Stimulated activated memory B cell treated with anti-CD40 and anti-IgM and Interleukin-4, amounts not matched to agents 10 μg/mL and 1 μg/mL and 100 μg/mL, for 72 hours (primary cell): ENCODE data around the gene BABAM2.
"Not testable (repeated sequence)": the region's sequence is repeated elsewhere in the genome, so short reads cannot be mapped to it uniquely, and the experiment has no call there.

ENCODE experiments used
- ATAC-seq: fragments of 150-1000 bp; cut with Tn5 transposase; 2 replicates; pipeline ENCODE4 v1.10.0; 2021
- H3K27ac Mint-ChIP-seq: one replicate; pipeline ENCODE4 v1.8.0; 2022; ENCODE audit warnings: mild to moderate bottlenecking, mixed read lengths
- H3K27me3 Mint-ChIP-seq: one replicate; pipeline ENCODE4 v1.8.0; 2022; ENCODE audit warnings: mixed read lengths
- H3K36me3 Mint-ChIP-seq: one replicate; pipeline ENCODE4 v1.8.0; 2022; ENCODE audit warnings: mixed read lengths
- H3K4me1 Mint-ChIP-seq: one replicate; pipeline ENCODE4 v1.8.0; 2022; ENCODE audit warnings: mixed read lengths
- H3K4me3 Mint-ChIP-seq: one replicate; pipeline ENCODE4 v1.8.0; 2022; ENCODE audit warnings: mild to moderate bottlenecking, moderate library complexity, mixed read lengths
- H3K9me3 Mint-ChIP-seq: one replicate; pipeline ENCODE4 v1.8.0; 2022; ENCODE audit warnings: mixed read lengths

The BABAM2 gene

DNA sequence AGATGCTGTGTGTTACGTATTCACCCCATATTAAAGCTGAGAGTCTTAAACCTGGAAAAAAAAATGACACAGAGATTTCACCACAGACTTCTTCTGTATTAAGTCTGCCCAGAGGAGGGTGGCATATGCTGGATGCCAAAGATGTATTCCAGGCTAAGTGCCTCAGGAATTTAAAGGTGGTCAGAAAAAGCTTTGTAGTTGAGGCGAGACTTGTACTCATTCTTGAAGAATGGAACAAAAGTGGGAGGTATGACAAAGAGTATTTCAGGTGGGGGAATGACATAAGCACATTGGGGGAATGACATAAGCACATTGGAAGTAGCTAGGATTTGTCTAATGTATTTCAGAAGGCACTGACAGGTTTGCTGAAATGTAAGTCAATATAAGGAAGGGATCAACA is 98.6 kb downstream of the BABAM2 start:
- H3K36me3 Mint-ChIP-seq, result peaks cover 45% of the 10 kb centered on the region
- ATAC-seq, result no peak
- no peaks in the 10 kb centered on the region for H3K9me3 Mint-ChIP-seq
- H3K27me3 Mint-ChIP-seq, result no peaks in the 10 kb centered on the region
- H3K4me3 Mint-ChIP-seq, result no peak overlapping the region
- no peak overlapping the region for H3K27ac Mint-ChIP-seq
- H3K4me1 Mint-ChIP-seq, result no peaks in the 10 kb centered on the region

DNA sequence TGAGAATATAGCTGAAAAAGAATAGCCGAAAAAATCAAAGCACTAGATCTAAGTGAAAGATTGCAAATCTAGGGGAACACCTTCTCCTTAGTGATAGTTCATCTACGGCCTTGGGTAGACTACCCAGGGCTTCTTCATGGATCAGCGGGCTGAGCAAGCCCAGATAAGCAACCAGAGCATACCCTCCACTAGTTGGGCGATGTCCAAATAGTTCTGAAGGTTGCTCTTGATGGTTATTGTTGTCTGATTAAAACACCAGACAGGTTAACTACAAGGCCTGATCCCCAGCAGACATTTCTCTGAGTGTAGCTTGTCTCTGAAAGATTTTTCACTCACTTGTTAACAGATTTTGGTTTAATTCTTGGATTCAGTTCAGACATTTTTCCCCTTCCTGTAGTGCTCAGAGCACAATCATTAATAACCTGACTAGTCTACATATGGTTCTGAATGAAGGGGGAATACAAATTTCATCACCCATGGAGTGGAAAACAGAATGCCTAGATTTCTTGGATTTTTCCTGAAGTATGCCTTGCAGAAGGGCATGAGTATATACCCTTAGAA is 99.6 kb downstream of the BABAM2 start:
- H3K27me3 Mint-ChIP-seq, result no peaks in the 10 kb centered on the region
- peaks cover 51% of the 10 kb centered on the region for H3K36me3 Mint-ChIP-seq
- no peak for ATAC-seq
- no peak overlapping the region for H3K4me3 Mint-ChIP-seq
- H3K9me3 Mint-ChIP-seq, result peaks cover 5% of the 10 kb centered on the region
- no peak overlapping the region for H3K27ac Mint-ChIP-seq
- no peaks in the 10 kb centered on the region for H3K4me1 Mint-ChIP-seq

DNA sequence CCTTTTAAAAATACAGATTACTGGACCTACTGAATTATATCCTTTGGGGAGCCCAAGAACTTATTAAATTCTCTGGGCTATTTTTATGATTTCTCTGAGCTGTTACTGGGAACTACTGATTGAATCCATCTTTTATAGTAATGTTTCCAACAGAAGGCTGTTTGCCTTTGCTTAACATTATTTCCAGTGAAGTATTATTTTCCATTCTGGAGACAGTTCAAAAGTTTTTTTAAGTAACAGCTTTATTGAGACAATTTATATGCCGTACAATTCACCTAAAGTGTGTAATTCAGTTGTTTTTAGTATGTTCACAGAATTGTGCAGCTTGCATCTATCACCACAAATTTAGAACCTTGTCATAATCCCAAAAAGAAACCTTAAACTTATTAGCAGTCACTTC is 100.6 kb downstream of the BABAM2 start:
- peaks cover 61% of the 10 kb centered on the region for H3K36me3 Mint-ChIP-seq
- no peak for ATAC-seq
- H3K9me3 Mint-ChIP-seq, result peaks cover 5% of the 10 kb centered on the region
- H3K27me3 Mint-ChIP-seq, result no peaks in the 10 kb centered on the region
- no peak overlapping the region for H3K4me3 Mint-ChIP-seq
- no peaks in the 10 kb centered on the region for H3K4me1 Mint-ChIP-seq
- H3K27ac Mint-ChIP-seq, result no peak overlapping the region

DNA sequence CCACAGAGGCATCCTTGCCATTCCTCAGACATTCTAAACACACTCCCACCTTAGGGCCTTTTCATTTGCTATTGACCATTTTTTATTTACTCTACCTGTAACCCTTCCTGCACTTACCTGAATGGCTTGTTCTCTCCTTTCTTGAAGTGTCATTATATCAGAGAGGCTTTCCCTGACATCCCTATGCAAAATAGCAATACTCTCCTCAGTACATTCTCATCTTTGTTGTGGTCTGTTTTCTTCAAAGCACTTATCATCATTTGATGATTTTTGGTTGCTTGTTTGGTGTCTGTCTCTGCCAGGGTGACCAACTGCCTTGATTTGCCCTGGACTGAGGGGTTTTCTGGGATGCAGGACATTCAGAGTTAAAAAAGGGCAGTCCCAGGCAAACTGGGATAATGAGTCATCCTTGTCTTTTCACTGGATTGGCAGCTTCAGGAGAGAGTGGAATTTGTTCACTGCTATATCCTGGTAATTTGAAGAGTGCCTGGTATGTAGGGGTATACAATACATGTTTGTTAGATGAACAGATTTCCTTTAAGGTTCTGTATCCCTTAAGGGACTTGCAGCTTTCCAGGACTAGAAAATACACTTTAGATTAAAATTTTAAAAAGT is 102.4 kb downstream of the BABAM2 start:
- no peak overlapping the region for H3K4me3 Mint-ChIP-seq
- no peak overlapping the region for H3K27ac Mint-ChIP-seq
- peaks cover 5% of the 10 kb centered on the region for H3K9me3 Mint-ChIP-seq
- H3K36me3 Mint-ChIP-seq, result peaks cover 67% of the 10 kb centered on the region
- H3K4me1 Mint-ChIP-seq, result no peaks in the 10 kb centered on the region
- no peaks in the 10 kb centered on the region for H3K27me3 Mint-ChIP-seq
- no peak for ATAC-seq

DNA sequence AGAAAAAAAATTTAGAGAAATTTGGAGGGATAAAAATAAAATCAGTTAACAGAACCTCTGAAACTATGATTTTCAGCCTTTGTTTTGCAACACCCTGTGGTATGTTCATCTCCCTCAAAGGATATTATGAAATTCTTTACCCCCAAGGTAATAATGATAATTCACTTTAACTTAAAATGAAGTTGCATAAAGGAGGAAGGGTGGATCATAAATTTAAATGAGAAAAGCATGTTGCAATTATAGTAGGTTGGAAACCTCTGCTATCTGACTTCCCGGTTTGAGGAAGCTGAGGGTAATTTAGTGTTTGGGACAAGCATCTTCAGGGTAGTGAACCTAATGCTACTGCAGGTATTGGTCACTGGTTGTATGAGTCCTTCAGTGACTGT is 102.9 kb downstream of the BABAM2 start:
- Mint-ChIP-seq H3K27ac (no peak overlapping the region), H3K4me3 (no peak overlapping the region), H3K4me1 (no peaks in the 10 kb centered on the region), H3K27me3 (no peaks in the 10 kb centered on the region), H3K36me3 (peaks cover 62% of the 10 kb centered on the region), H3K9me3 (peaks cover 5% of the 10 kb centered on the region)
- no peak for ATAC-seq

DNA sequence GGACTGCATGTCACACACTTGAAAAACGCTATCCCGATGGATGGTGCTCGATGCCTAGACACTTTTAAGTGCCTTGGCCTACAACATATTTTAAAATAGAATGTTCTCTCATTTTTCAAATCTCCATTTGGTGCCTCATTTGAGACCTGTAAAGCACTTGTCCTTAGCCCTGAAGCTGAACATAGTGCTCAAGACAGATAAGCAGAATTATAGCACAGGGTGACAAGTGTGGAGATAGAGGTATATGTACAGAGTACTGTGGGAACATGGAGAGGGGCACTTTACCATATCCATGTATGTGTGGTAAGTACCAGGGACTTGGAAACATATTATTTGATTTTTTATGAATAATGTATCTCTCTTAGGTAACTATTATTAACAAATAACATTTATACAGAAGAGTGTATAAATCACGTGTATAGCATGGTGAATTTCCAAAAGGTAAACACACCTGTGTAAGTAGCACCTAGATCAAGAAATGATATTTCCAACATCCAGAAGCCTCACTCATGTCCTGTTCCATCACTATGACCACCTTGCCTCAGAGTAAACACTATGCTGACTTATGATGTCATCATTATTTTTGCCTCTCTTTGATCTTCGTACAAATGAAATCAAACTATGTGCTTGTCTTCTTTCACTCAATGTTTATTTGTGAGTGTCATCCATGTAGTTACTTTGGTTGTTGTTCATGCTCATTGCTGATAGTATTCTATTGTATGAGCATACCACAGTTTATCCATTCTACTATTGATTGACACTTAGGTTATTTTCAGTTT is 103.6 kb downstream of the BABAM2 start:
- Mint-ChIP-seq H3K36me3 (peaks cover 58% of the 10 kb centered on the region), H3K4me1 (no peaks in the 10 kb centered on the region), H3K27me3 (no peaks in the 10 kb centered on the region), H3K9me3 (peaks cover 5% of the 10 kb centered on the region), H3K4me3 (no peak overlapping the region), H3K27ac (no peak overlapping the region)
- no peak for ATAC-seq

DNA sequence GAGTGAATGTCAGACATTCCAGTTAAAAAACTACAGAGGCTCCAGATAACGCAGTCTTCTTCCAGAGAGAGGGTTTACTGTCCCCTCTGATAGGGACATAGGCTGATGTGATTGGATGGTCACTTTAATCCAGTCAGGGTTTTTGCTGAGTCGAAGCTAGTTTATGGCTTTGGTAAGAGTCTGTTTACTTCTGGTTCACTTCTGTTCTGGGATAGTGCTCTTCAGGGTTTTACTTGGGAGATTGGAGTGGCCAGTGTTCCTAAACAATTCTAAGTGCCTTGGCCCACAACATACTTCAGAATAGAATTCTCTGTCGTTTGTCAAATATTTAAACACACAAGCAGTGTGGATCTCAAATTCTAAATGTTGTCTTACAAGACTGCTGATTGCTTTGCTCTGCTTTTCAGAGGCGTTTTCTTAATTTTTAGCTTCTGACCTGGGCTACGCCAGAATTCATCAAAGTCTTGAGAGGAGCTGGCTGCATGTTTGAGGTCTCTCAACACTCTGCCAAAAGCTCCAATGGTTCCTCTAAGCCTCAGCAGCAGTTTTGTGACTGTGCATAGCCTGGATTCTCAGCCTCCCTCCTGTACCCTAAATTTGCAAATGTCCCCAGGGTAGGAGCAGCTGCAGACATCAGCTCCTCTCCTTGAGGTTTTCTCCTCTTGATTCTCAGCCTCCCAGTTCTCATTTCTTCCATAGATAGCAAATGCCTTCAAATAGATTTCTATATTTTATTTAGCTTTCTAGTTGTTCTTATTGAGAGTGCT is 105.8 kb downstream of the BABAM2 start:
- H3K4me3 Mint-ChIP-seq, result no peak overlapping the region
- no peak overlapping the region for H3K27ac Mint-ChIP-seq
- peaks cover 51% of the 10 kb centered on the region for H3K36me3 Mint-ChIP-seq
- no peaks in the 10 kb centered on the region for H3K4me1 Mint-ChIP-seq
- no peaks in the 10 kb centered on the region for H3K27me3 Mint-ChIP-seq
- H3K9me3 Mint-ChIP-seq, result peaks cover 5% of the 10 kb centered on the region
- ATAC-seq, result no peak

DNA sequence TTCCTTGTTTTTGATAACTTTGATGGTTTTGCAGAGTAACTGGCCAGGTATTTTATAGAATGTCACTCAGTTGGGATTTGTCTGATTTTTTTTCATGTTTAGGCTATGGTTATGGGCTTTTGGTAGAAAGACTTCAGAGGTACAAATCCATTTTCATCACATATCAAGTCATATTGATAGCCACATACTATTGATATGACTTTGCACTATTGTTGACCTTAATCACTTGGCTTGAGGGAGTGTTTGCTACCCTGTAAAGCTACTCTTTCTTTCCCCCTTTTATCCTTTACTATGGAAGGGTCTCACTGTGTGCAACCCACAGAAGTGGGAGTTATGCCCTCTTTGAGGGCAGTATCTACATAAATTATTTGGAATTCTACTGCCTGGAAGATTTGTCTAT is 109.8 kb downstream of the BABAM2 start:
- Mint-ChIP-seq H3K27me3 (no peaks in the 10 kb centered on the region), H3K9me3 (no peaks in the 10 kb centered on the region), H3K4me3 (no peak overlapping the region), H3K27ac (no peak overlapping the region), H3K4me1 (peaks cover 9% of the 10 kb centered on the region), H3K36me3 (peaks cover 39% of the 10 kb centered on the region)
- ATAC-seq, result no peak

DNA sequence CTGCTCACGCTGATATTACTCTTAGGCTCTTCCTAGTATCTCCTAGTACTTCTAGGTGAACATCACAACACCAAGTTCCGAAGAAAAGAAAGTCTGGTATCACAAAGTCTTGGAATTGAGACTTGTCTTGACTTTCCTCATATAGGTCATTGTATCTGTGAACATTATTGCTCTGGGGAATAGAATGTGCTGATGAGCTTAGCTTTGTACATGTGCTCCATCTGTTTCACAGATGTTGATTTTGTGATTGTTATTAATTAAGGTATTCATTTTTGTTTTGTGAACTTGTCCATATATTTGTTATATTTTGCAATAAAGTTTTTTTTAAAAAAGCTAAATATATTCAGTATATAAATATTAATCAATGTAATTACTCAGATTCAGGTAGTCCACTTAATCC is 111.7 kb downstream of the BABAM2 start:
- Mint-ChIP-seq H3K9me3 (no peaks in the 10 kb centered on the region), H3K4me3 (no peak overlapping the region), H3K4me1 (peaks cover 9% of the 10 kb centered on the region), H3K27me3 (no peaks in the 10 kb centered on the region), H3K27ac (no peak overlapping the region), H3K36me3 (peaks cover 25% of the 10 kb centered on the region)
- ATAC-seq, result no peak

DNA sequence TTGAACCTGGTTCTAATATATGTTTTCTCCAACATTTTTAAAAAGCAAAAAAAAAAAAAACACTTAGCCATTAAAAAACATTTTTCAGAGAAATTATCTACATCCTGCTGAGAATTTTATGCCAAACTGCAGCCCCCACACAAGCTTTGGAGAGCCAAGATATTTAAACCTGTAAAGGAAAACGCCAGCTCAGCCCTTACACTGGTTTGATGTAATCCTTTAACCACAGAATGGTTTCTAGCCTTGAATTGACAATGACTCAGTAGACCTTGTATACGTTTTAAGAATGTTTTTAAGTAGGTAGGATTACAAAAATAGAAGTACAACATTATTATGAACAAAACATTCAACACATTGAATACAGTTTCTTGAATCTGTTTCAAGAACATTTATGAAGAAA is 113.6 kb downstream of the BABAM2 start:
- Mint-ChIP-seq H3K9me3 (no peaks in the 10 kb centered on the region), H3K27ac (no peak overlapping the region), H3K4me1 (peaks cover 9% of the 10 kb centered on the region), H3K36me3 (peaks cover 25% of the 10 kb centered on the region), H3K27me3 (no peaks in the 10 kb centered on the region), H3K4me3 (no peak overlapping the region)
- no peak for ATAC-seq

DNA sequence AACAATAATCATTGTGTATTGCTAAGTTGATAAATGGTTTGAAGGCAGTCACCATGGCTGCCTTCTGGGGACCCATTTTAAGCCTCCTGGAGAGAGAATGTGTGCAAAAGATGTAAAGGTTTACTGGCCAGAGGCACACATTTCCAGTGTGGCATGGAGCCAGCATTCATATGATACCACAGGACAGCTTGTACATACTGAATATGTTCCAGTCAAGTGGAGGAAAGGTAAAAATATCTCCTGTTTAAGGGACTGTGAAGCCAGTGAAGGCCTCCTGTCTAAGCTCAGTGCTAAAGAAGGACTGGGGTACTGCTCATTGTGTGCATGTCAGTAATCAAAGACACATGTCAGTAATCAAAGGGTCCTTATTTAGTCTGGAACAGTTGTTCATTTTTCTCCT is 119.2 kb downstream of the BABAM2 start:
- Mint-ChIP-seq H3K9me3 (no peaks in the 10 kb centered on the region), H3K4me3 (no peak overlapping the region), H3K27me3 (no peaks in the 10 kb centered on the region), H3K27ac (no peak overlapping the region), H3K36me3 (peaks cover 4% of the 10 kb centered on the region), H3K4me1 (no peaks in the 10 kb centered on the region)
- no peak for ATAC-seq

DNA sequence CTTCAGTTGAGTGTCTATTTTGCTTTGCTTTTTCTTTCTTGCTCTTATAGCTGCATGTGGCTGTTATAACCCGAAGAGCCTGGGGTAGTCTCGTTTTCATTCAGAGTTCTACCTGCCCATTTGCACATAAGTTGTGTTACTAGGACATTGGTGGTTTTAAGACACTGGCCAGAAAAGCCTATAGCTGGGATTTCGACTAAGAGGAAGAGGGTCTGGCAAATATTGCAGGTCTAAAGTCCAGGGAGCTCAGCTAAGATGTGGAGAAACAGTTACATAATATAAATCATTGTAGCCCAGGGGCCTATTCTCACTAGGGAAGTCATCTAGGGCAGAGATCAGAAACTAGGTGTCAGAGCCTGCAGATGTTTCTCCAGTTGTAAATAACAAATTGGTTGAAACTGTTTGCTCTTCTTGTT is 120.8 kb downstream of the BABAM2 start:
- Mint-ChIP-seq H3K27ac (no peak overlapping the region), H3K4me3 (no peak overlapping the region), H3K36me3 (peaks cover 14% of the 10 kb centered on the region), H3K4me1 (no peaks in the 10 kb centered on the region), H3K27me3 (no peaks in the 10 kb centered on the region), H3K9me3 (peaks cover 2% of the 10 kb centered on the region)
- no peak for ATAC-seq

DNA sequence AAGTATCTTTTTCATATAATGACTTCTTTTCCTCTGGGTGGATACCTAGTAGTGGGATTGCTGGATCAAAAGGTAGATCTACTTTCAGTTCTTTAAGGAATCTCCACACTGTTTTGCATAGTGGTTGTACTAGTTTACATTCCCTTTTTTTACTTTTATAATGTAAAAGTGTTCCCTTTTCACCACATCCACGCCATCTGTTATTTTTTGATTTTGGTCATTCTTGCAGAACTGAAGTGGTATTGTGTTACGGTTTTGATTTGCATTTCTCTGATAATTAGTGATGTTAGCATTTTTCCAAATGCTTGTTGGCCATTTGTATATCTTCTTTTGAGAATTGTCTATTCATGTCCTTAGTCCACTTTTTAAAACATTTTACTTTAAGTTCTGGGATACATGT is 127.9 kb downstream of the BABAM2 start:
- H3K4me1 Mint-ChIP-seq, ATAC-seq, H3K4me3 Mint-ChIP-seq, H3K9me3 Mint-ChIP-seq, H3K27ac Mint-ChIP-seq, H3K27me3 Mint-ChIP-seq: not testable (repeated sequence)
- peaks cover 35% of the 10 kb centered on the region for H3K36me3 Mint-ChIP-seq

DNA sequence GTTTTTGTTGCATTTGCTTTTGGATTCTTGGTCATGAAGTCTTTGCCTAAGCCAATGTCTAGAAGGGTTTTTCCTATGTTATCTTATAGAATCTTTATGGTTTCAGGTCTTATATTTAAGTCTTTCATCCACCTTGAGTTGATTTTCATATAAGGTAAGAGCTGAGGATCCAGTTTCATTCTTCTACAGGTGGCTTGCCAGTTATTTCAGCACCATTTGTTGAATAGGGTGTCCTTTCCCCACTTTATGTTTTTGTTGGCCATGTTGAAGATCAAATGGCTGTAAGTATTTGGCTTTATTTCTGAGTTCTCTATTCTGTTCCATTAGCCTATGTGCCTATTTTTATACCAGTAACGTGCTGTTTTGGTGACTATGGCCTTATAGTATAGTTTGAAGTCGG is 129.0 kb downstream of the BABAM2 start:
- peaks cover 35% of the 10 kb centered on the region for H3K36me3 Mint-ChIP-seq
- H3K4me1 Mint-ChIP-seq, ATAC-seq, H3K27me3 Mint-ChIP-seq, H3K9me3 Mint-ChIP-seq, H3K27ac Mint-ChIP-seq, H3K4me3 Mint-ChIP-seq: not testable (repeated sequence)

DNA sequence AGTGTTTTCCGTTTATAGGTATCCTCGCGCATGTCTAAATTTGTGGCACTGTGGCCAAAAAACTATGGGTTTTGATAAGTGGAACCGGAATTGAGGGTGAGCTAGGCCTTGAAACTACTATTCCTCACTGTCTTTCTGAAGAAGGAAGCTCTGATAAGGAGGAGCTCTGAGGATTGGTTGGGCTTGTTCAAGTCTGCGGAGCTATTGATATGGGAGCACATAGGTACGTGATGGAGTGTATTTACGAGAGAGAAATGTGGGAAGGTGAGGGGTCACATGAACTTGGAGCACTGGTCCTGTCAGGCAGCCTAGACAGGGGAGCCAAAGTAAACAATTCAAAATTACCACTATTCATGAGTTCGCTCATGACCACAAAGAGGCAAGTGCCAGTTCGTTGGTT is 131.4 kb downstream of the BABAM2 start:
- no peak for ATAC-seq

More for the DNA sequence above, 131.4 kb downstream of the BABAM2 start:
- H3K4me3 Mint-ChIP-seq, result no peak overlapping the region
- H3K36me3 Mint-ChIP-seq, result peaks cover 41% of the 10 kb centered on the region
- no peak overlapping the region for H3K27ac Mint-ChIP-seq
- no peaks in the 10 kb centered on the region for H3K4me1 Mint-ChIP-seq
- H3K27me3 Mint-ChIP-seq, result no peaks in the 10 kb centered on the region
- H3K9me3 Mint-ChIP-seq, result peaks cover under 1% of the 10 kb centered on the region
